ENCODE measurements around the gene SSBP3.
"Not testable (repeated sequence)": the region's sequence is repeated elsewhere in the genome, so short reads cannot be mapped to it uniquely, and the experiment has no call there.

The SSBP3 gene

GRCh38 chr1:54391450-54392209 is 14.6 kb downstream of the SSBP3 start:
- DNase-seq (ENCODE audit: low spot score) = no peak

GRCh38 chr1:54390655-54391054 is 15.5 kb downstream of the SSBP3 start:
- DNase-seq (ENCODE audit: low spot score) = no peak

- DNase-seq (ENCODE audit: low spot score) = not testable (repeated sequence)
Observed at GRCh38 chr1:54389608-54390007, 16.6 kb downstream of the SSBP3 start.

- DNase-seq (ENCODE audit: low spot score) = no peak
Observed at GRCh38 chr1:54387419-54387818, 18.8 kb downstream of the SSBP3 start.

- no peak for DNase-seq (ENCODE audit: low spot score)
Observed at GRCh38 chr1:54385727-54386022, 20.5 kb downstream of the SSBP3 start.

- DNase-seq (ENCODE audit: low spot score) = no peak
Observed at GRCh38 chr1:54384918-54385726, 21.1 kb downstream of the SSBP3 start.

- DNase-seq (ENCODE audit: low spot score) = no peak
Observed at GRCh38 chr1:54384471-54384870, 21.7 kb downstream of the SSBP3 start.

- no peak for DNase-seq (ENCODE audit: low spot score)
Observed at GRCh38 chr1:54381524-54381923, 24.7 kb downstream of the SSBP3 start.

- peak; percentile 37 for DNase-seq (ENCODE audit: low spot score)
Observed at GRCh38 chr1:54380290-54380882, 25.8 kb downstream of the SSBP3 start.

GRCh38 chr1:54379555-54380289 is 26.5 kb downstream of the SSBP3 start:
- no peak for DNase-seq (ENCODE audit: low spot score)

- no peak for DNase-seq (ENCODE audit: low spot score)
Observed at GRCh38 chr1:54378874-54379554, 27.2 kb downstream of the SSBP3 start.

GRCh38 chr1:54378157-54378873 is 27.9 kb downstream of the SSBP3 start:
- no peak for DNase-seq (ENCODE audit: low spot score)

- no peak for DNase-seq (ENCODE audit: low spot score)
Observed at GRCh38 chr1:54377040-54377691, 29.0 kb downstream of the SSBP3 start.

GRCh38 chr1:54376430-54377039 is 29.7 kb downstream of the SSBP3 start:
- DNase-seq (ENCODE audit: low spot score) = peak; percentile 22

- DNase-seq (ENCODE audit: low spot score) = no peak
Observed at GRCh38 chr1:54375712-54376429, 30.3 kb downstream of the SSBP3 start.

- no peak for DNase-seq (ENCODE audit: low spot score)
Observed at GRCh38 chr1:54375298-54375697, 30.9 kb downstream of the SSBP3 start.

- DNase-seq (ENCODE audit: low spot score) = no peak
Observed at GRCh38 chr1:54374766-54375165, 31.4 kb downstream of the SSBP3 start.

GRCh38 chr1:54372978-54373377 is 33.2 kb downstream of the SSBP3 start:
- DNase-seq (ENCODE audit: low spot score) = no peak

- DNase-seq (ENCODE audit: low spot score) = no peak
Observed at GRCh38 chr1:54371942-54372275, 34.3 kb downstream of the SSBP3 start.

Data from activated CD4-positive, alpha-beta T cell treated with anti-CD3 and anti-CD28 coated beads, Interleukin-2, Interleukin-4, amounts not matched to agents 100 ng/mL and 50 ng/mL, durations not matched to agents 16 hours and 8 hours (primary cell).